ENCODE measurements around the gene SERPINE3. TPM values are rescaled to one million over a fixed set of nuclear protein-coding genes. Genes with fewer than 3 reads are reported as not detected.

The SERPINE3 gene
- total RNA-seq, 4 donors from 2014 or later, result not detected

- TF ChIP-seq, protein P1, sequence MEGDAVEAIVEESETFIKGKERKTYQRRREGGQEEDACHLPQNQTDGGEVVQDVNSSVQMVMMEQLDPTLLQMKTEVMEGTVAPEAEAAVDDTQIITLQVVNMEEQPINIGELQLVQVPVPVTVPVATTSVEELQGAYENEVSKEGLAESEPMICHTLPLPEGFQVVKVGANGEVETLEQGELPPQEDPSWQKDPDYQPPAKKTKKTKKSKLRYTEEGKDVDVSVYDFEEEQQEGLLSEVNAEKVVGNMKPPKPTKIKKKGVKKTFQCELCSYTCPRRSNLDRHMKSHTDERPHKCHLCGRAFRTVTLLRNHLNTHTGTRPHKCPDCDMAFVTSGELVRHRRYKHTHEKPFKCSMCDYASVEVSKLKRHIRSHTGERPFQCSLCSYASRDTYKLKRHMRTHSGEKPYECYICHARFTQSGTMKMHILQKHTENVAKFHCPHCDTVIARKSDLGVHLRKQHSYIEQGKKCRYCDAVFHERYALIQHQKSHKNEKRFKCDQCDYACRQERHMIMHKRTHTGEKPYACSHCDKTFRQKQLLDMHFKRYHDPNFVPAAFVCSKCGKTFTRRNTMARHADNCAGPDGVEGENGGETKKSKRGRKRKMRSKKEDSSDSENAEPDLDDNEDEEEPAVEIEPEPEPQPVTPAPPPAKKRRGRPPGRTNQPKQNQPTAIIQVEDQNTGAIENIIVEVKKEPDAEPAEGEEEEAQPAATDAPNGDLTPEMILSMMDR (IDR thresholded peaks at IDR 0.05; ENCODE audit: low read depth), result no peak
These were observed 6.9 kb downstream of the SERPINE3 start for GRCh38 chr13:51346397-51346796.

GRCh38 chr13:51347099-51347498 lies 7.6 kb downstream of the SERPINE3 start:
- TF ChIP-seq, protein P1 (IDR thresholded peaks at IDR 0.05; ENCODE audit: low read depth), result no peak

DNA sequence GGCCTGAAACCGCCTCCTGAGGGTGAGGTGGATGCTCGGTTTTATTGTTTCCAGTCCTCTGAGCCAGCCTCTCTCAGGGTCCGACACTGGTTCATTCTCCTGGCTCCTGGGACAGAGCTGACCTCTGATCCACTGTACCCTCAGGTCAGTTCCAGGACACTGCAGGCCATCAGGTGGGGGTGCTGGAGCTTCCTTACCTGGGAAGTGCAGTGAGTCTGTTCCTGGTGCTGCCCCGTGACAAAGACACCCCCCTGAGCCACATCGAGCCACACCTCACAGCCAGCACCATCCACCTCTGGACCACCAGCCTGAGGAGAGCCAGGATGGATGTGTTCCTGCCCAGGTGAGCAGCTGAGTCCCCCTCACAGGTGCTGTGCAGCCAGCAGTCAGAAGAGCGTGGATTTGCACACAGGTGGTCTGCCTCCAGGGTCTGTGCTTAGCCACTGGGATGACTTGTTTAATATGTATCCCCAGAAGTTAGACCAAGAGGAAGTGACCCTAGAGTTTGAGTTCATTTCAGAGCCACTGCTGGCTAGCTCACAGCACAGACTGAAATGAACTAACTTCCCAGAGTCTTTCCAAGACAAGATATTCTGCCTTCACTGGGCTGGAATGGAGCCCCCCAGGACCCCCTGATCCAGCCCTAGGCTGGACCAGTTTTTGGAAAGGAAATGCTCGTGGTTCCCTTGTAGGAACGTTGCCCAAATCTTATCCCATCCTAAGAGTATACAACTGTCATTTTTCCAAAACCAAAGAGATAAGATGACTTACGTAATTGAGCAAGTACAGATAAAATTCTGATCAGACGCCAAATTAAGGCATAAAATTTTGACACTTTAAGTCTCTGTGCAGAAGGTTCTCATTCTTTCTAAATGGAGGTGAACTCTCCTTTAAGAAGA lies 8.8 kb downstream of the SERPINE3 start:
- TF ChIP-seq, protein P1 (IDR thresholded peaks at IDR 0.05; ENCODE audit: low read depth), result no peak

DNA sequence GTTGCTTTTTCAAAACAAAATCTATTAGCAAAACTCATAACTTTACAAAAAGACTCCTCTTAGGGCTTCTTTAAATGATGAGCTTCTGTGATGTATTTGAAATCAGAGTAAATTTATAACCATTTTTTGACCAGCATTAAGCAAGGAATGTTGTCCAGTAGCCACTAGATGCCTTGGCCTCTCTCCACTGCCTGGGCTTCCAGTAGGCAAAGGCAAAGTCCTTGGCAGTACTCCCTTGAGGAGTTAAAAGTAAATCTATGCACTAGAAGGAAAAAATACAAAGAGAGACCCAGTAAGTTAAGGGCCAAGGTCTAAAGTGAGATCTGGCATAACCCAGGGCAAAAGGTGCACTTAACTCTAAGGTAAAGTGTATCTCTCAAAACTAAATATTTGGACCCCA lies 9.5 kb downstream of the SERPINE3 start:
- TF ChIP-seq, protein P1 (IDR thresholded peaks at IDR 0.05; ENCODE audit: low read depth), result no peak

DNA sequence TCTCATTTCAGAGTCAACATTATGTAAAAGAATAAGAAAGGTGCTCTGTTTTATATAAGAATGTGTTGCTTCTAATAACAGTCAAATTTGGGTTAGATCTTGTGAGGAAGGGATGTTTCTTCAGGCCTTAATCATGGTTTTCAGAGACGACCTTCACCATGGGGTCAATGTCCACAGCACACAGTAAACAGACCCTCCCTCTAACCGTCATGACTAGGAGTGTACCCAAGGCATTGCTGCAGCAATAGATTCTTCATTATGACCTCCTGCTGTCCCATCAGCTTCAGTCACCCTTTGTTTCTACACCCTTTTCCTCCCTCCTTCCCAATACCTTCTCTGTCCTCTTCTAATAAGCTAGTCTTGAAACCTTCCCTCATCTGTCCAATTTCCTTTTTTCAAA lies 15.7 kb downstream of the SERPINE3 start:
- TF ChIP-seq, protein P1 (IDR thresholded peaks at IDR 0.05; ENCODE audit: low read depth), result no peak

GRCh38 chr13:51357928-51358595 lies 18.6 kb downstream of the SERPINE3 start:
- TF ChIP-seq, protein P1 (IDR thresholded peaks at IDR 0.05; ENCODE audit: low read depth), result no peak

DNA sequence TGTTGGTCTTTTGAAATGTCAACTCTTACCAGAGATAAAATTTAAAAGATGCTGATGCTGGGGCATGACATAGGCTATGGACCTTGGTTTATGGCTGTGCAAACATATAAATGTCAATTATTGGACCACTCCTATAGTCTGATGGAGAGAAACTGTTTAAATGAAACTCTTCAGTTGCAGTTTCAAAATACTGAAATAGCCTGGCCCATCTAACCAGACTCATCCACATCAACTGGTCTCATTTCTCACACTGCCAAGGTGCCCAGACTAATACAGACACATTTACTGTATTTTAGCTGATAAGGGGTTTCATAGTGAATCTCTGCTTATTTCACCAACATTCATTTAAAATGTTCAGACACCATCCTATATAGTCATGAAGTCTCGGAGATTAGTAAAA lies 19.9 kb downstream of the SERPINE3 start:
- TF ChIP-seq, protein P1 (IDR thresholded peaks at IDR 0.05; ENCODE audit: low read depth), result no peak

All from subcutaneous adipose tissue (tissue), 4 donors.